Progenitor cell of endocrine pancreas (in vitro differentiated cells): Measurements from ENCODE around the gene RFESD. TPM values are rescaled to one million over a fixed set of nuclear protein-coding genes. Genes with fewer than 3 reads are reported as not detected.

Experiments
- DNase-seq: peaks from one replicate; pipeline ENCODE4 v3.0.0; 2021; ENCODE audit warnings: low spot score; ENCODE audit not compliant: unreplicated experiment
- H3K27ac Mint-ChIP-seq: 2 replicates; pipeline ENCODE4 v1.8.0; 2021; ENCODE audit warnings: mild to moderate bottlenecking, moderate library complexity, mixed read lengths
- H3K27me3 Mint-ChIP-seq: 2 replicates; pipeline ENCODE4 v1.8.0; 2021; ENCODE audit warnings: mixed read lengths
- H3K36me3 Mint-ChIP-seq: 2 replicates; pipeline ENCODE4 v1.8.0; 2022; ENCODE audit warnings: mixed read lengths; ENCODE audit not compliant: insufficient read depth
- H3K4me1 Mint-ChIP-seq: 2 replicates; pipeline ENCODE4 v1.8.0; 2021; ENCODE audit warnings: low read depth, mixed read lengths
- H3K4me3 Mint-ChIP-seq: 2 replicates; pipeline ENCODE4 v1.8.0; 2021; ENCODE audit warnings: low read depth, mild to moderate bottlenecking, moderate library complexity, mixed read lengths
- H3K9me3 Mint-ChIP-seq: 2 replicates; pipeline ENCODE4 v1.8.0; 2021; ENCODE audit warnings: low read depth, mixed read lengths
- total RNA-seq: library from RNA; stranded (reverse); gene quantifications from 2 replicates; pipeline ENCODE4 v1.2.1, GENCODE V29; 2021
- TF ChIP-seq, protein P1 (sequence below): fragments of 200-600 bp; sonication (generic); IDR thresholded peaks from one replicate; pipeline ENCODE4 v1.5.0; 2021; ENCODE audit warnings: antibody characterized with exemption, mild to moderate bottlenecking; ENCODE audit not compliant: unreplicated experiment

The RFESD gene
- total RNA-seq, 1 donor from 2014 or later, result 2.9 TPM

DNA sequence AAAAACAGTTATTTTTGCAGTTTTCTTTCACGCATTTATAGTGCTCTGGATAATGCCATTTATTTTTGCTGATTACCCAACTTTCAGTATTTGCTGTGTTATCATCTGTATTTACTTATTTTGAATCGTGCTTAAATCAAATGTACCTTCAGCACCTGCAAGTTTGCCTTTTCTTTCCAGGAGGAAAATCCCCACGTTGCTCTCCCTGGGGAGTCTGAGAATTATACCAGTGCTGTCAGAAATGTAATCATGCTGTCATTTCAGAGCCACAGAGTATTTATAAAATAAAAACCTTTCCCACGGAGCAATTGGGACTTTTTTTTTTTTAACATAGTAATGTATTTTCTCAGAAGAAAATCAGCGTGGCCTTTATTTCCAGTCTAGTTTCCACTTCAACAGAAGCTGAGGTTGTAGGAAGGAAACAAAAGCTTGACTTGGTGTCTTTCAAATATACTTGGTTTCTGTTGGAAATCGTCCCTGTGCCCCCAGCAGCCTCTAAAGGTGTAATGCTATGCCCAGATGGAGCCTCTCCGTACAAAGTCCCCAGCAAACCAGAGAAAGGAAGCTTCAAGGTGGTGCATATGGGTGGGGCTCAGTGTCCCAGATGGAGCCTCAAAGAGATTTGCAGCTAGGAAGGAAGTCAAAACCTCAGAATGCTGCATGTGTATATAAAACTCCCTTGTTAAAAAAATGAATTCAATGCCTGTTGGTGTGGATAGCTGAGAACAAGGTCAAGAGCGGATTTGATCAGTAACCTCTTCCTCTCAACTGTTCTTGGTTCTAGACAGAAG lies 24.5 kb upstream of the RFESD start:
- no peak for DNase-seq
- Mint-ChIP-seq H3K4me3 (peak overlapping the region; percentile 68), H3K27ac (no peak overlapping the region), H3K27me3 (peaks cover 66% of the 10 kb centered on the region), H3K9me3 (no peaks in the 10 kb centered on the region), H3K4me1 (peaks cover 6% of the 10 kb centered on the region), H3K36me3 (no peaks in the 10 kb centered on the region)
- TF ChIP-seq, protein P1, sequence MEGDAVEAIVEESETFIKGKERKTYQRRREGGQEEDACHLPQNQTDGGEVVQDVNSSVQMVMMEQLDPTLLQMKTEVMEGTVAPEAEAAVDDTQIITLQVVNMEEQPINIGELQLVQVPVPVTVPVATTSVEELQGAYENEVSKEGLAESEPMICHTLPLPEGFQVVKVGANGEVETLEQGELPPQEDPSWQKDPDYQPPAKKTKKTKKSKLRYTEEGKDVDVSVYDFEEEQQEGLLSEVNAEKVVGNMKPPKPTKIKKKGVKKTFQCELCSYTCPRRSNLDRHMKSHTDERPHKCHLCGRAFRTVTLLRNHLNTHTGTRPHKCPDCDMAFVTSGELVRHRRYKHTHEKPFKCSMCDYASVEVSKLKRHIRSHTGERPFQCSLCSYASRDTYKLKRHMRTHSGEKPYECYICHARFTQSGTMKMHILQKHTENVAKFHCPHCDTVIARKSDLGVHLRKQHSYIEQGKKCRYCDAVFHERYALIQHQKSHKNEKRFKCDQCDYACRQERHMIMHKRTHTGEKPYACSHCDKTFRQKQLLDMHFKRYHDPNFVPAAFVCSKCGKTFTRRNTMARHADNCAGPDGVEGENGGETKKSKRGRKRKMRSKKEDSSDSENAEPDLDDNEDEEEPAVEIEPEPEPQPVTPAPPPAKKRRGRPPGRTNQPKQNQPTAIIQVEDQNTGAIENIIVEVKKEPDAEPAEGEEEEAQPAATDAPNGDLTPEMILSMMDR, result no peak

DNA sequence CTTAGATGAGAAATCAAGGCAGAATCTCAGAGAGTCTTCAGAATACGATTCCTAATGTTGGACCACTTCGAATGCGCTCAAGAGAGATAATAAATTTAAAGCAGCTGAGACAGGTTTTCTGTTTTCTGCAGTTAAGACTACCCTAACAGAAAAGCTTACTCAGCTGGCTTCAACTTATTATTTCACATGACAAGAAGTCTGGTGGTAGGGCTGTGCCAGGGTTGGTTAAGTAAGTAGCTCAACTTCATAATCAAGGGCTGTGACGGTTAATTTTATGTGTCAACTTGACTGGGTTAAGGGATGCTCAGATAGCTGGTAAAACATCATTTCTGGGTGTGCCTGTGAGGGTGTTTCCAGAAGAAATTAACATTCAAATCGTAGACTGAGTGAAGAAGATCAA lies 22.9 kb upstream of the RFESD start:
- peaks cover 55% of the 10 kb centered on the region for H3K27me3 Mint-ChIP-seq

DNA sequence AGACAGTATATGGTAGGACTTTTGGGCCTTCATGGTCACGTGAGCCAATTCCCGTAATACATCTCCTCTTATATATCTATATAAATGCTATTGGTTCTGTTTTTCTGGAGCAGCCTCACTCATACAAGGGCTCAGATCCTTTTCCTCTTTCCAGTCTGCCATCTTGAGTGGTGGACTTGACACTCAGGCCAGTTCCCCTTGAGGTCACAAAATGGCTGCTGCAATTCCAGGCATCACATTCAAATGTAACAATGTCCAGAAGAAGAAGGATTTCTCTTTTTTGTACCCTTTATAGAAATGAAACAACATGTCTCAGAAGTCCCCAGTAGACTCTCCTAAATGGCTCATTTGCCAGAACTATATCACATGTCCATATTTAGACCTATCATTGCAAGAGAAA lies 22.2 kb upstream of the RFESD start:
- H3K4me1 Mint-ChIP-seq, result peaks cover 6% of the 10 kb centered on the region
- H3K9me3 Mint-ChIP-seq, result no peaks in the 10 kb centered on the region
- H3K4me3 Mint-ChIP-seq, result no peak overlapping the region
- no peak overlapping the region for H3K27ac Mint-ChIP-seq
- H3K27me3 Mint-ChIP-seq, result peaks cover 48% of the 10 kb centered on the region
- H3K36me3 Mint-ChIP-seq, result no peaks in the 10 kb centered on the region
- TF ChIP-seq, protein P1, result no peak
- DNase-seq, result no peak

More for the DNA sequence above, 22.9 kb upstream of the RFESD start:
- no peak for DNase-seq
- H3K9me3 Mint-ChIP-seq, result no peaks in the 10 kb centered on the region
- no peaks in the 10 kb centered on the region for H3K36me3 Mint-ChIP-seq
- H3K4me3 Mint-ChIP-seq, result no peak overlapping the region
- peaks cover 6% of the 10 kb centered on the region for H3K4me1 Mint-ChIP-seq
- TF ChIP-seq, protein P1, result no peak
- no peak overlapping the region for H3K27ac Mint-ChIP-seq

DNA sequence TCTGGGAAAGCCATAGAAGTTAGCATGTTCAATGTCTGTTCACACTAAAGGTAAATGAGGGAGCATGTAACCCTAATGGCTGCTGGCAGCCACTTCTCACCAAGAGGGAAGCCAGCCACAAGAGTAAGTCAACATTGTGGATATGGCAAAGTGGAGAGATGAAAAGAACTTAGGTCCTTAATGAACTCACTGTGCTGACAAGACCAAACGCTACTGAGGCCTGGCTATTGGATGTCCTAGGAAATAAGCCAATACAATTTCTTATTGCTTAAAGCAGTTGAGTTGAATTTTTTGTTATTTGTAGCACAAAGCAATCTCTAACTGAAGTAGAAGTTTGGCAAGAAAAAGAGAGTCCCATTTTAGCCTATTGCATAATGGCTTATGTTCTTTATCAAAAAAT lies 19.9 kb upstream of the RFESD start:
- TF ChIP-seq, protein P1, result no peak
- no peak overlapping the region for H3K4me3 Mint-ChIP-seq
- peaks cover 36% of the 10 kb centered on the region for H3K27me3 Mint-ChIP-seq
- peaks cover 3% of the 10 kb centered on the region for H3K4me1 Mint-ChIP-seq
- H3K27ac Mint-ChIP-seq, result no peak overlapping the region
- H3K36me3 Mint-ChIP-seq, result no peaks in the 10 kb centered on the region
- no peaks in the 10 kb centered on the region for H3K9me3 Mint-ChIP-seq
- no peak for DNase-seq

DNA sequence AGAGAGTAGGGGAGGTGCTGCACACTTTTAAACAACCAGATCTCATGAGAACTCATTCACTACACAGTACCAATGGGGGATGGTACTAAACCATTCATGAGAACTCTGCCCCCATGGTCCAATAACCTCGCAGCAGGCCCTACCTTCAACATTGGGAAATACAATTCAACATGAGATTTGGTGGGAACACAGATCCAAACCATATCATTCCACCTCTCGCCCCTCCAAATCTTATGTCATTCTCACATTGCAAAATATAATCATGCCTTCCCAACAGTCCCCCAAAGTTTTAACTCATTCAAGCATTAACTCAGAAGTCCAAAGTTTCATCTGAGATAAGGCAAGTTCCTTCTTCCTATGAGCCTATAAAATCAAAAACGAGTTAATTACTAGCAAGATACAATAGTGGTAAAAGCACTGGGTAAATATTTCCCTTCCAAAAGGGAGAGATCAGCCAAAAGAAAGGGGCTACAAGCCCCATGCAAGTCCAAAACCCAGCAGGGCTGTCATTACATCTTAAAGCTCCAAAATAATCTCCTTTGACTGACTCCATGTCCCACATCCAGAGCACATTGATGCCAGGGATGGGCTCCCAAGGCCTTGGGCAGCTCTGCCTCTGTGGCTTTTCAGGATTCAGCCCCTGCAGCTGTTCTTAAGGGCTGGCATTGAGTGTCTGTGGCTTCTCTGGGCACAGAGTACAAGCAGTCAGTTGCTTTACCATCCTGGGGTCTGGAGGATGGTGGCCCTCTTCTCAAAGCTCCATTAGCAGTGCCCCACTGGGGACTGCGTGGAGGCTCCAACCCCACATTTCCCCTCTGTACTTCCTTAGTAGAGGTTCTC lies 18.4 kb upstream of the RFESD start:
- no peaks in the 10 kb centered on the region for H3K9me3 Mint-ChIP-seq
- no peak overlapping the region for H3K4me3 Mint-ChIP-seq
- peaks cover 21% of the 10 kb centered on the region for H3K27me3 Mint-ChIP-seq
- TF ChIP-seq, protein P1, result no peak
- no peaks in the 10 kb centered on the region for H3K36me3 Mint-ChIP-seq
- DNase-seq, result no peak
- peaks cover 3% of the 10 kb centered on the region for H3K4me1 Mint-ChIP-seq
- no peak overlapping the region for H3K27ac Mint-ChIP-seq
